Measurements from ENCODE around the gene CPA4.

DNA sequence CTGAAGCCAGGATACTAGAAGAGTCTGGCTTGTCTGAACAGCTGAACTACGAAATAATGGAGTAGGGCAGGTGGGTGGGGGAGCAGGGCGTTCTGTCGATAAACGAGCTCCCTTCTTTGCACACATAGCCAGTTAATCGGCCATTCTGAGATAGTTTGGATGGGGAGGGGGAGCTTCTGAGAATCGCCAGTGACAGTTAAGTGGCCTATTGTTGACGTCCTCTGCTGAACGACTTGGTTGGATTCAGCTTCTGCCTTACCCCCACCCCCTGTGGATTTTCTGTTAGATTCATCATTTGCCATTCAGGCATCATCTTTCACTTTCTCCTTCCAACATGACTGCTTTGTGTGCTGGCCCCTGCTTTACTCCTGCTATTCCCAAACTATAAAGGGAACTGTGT, 52.2 kb downstream of the CPA4 start:
- TF ChIP-seq POLR2A (IDR thresholded peaks at IDR 0.05; ENCODE audit: extremely low read depth, insufficient read length) (no peak), MYC (IDR thresholded peaks at IDR 0.05; ENCODE audit: low read depth, low read length) (no peak)
- TF ChIP-seq, protein P1, sequence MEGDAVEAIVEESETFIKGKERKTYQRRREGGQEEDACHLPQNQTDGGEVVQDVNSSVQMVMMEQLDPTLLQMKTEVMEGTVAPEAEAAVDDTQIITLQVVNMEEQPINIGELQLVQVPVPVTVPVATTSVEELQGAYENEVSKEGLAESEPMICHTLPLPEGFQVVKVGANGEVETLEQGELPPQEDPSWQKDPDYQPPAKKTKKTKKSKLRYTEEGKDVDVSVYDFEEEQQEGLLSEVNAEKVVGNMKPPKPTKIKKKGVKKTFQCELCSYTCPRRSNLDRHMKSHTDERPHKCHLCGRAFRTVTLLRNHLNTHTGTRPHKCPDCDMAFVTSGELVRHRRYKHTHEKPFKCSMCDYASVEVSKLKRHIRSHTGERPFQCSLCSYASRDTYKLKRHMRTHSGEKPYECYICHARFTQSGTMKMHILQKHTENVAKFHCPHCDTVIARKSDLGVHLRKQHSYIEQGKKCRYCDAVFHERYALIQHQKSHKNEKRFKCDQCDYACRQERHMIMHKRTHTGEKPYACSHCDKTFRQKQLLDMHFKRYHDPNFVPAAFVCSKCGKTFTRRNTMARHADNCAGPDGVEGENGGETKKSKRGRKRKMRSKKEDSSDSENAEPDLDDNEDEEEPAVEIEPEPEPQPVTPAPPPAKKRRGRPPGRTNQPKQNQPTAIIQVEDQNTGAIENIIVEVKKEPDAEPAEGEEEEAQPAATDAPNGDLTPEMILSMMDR (IDR thresholded peaks at IDR 0.05; ENCODE audit: low read depth, low read length): no peak
